CD4-positive, alpha-beta T cell treated with Interleukin-12 subunit alpha and Interleukin-12 subunit beta, for 1 hour (primary cell): ENCODE measurements around the gene GRAMD2B.
A peak's percentile ranks its signal among the peaks of the same experiment; 100 is the strongest.
"Not testable (repeated sequence)": the region's sequence is repeated elsewhere in the genome, so short reads cannot be mapped to it uniquely, and the experiment has no call there.

ENCODE experiments used
- DNase-seq: peaks from one replicate; pipeline ENCODE4 v3.0.0-alpha.2; 2020

GRAMD2B gene

GRCh38 chr5:126422994-126423788 lies at the start of gene GRAMD2B:
Gene GRAMD2B, plus strand, starts transcription at chr5:126423409. Its CDS starts 198 bp downstream, at chr5:126423607.
- peak; percentile 78 for DNase-seq

GRCh38 chr5:126374109-126374416 lies 49.1 kb upstream of the GRAMD2B start:
- no peak for DNase-seq

- DNase-seq, result no peak
These were observed 46.8 kb upstream of the GRAMD2B start for GRCh38 chr5:126376443-126376842.

- DNase-seq, result no peak
These were observed 45.8 kb upstream of the GRAMD2B start for GRCh38 chr5:126377424-126377823.

- DNase-seq, result not testable (repeated sequence)
These were observed 42.9 kb upstream of the GRAMD2B start for GRCh38 chr5:126380316-126380715.

- no peak for DNase-seq
These were observed 40.0 kb upstream of the GRAMD2B start for GRCh38 chr5:126383246-126383645.

GRCh38 chr5:126383776-126384175 lies 39.4 kb upstream of the GRAMD2B start:
- no peak for DNase-seq

GRCh38 chr5:126384985-126385384 lies 38.2 kb upstream of the GRAMD2B start:
- DNase-seq, result no peak

- DNase-seq, result no peak
These were observed 37.4 kb upstream of the GRAMD2B start for GRCh38 chr5:126385524-126386502.

GRCh38 chr5:126389179-126389578 lies 34.0 kb upstream of the GRAMD2B start:
- DNase-seq, result no peak

GRCh38 chr5:126390051-126390450 lies 33.2 kb upstream of the GRAMD2B start:
- DNase-seq, result no peak

GRCh38 chr5:126391386-126391785 lies 31.8 kb upstream of the GRAMD2B start:
- DNase-seq, result no peak

- DNase-seq, result no peak
These were observed 28.9 kb upstream of the GRAMD2B start for GRCh38 chr5:126394211-126394788.

- no peak for DNase-seq
These were observed 28.0 kb upstream of the GRAMD2B start for GRCh38 chr5:126395198-126395597.

- DNase-seq, result no peak
These were observed 27.6 kb upstream of the GRAMD2B start for GRCh38 chr5:126395605-126396004.

- DNase-seq, result not testable (repeated sequence)
These were observed 26.5 kb upstream of the GRAMD2B start for GRCh38 chr5:126396721-126397120.

GRCh38 chr5:126398791-126399190 lies 24.4 kb upstream of the GRAMD2B start:
- no peak for DNase-seq

- no peak for DNase-seq
These were observed 22.5 kb upstream of the GRAMD2B start for GRCh38 chr5:126400621-126401251.

- DNase-seq, result no peak
These were observed 20.3 kb upstream of the GRAMD2B start for GRCh38 chr5:126402621-126403555.

- no peak for DNase-seq
These were observed 19.3 kb upstream of the GRAMD2B start for GRCh38 chr5:126403876-126404275.

- DNase-seq, result no peak
These were observed 12.6 kb upstream of the GRAMD2B start for GRCh38 chr5:126410623-126411022.

- no peak for DNase-seq
These were observed 9.4 kb upstream of the GRAMD2B start for GRCh38 chr5:126413856-126414255.
